Ovary (tissue), 3 donors: Measurements from ENCODE around the gene RABL3.

Experiments
- POLR2A ChIP-seq: fragments of 450-650 bp; IDR thresholded peaks from one replicate; pipeline ENCODE4 v1.6.1; 2017; ENCODE audit warnings: antibody characterized with exemption, mild to moderate bottlenecking, moderate library complexity
- TF ChIP-seq, protein P1 (sequence below), 3 donors: fragments of 450-650 bp in 2 of 3; fragments of 200-600 bp in 1 of 3; IDR thresholded peaks; one replicate each; pipeline versions ENCODE4 v1.5.1 to v1.8.0; 2016 to 2022; ENCODE audit warnings: antibody characterized with exemption in 3 of 3, mild to moderate bottlenecking in 1 of 3
- donor health status: DM: no; HTN: no; CAD: no.

DNA sequence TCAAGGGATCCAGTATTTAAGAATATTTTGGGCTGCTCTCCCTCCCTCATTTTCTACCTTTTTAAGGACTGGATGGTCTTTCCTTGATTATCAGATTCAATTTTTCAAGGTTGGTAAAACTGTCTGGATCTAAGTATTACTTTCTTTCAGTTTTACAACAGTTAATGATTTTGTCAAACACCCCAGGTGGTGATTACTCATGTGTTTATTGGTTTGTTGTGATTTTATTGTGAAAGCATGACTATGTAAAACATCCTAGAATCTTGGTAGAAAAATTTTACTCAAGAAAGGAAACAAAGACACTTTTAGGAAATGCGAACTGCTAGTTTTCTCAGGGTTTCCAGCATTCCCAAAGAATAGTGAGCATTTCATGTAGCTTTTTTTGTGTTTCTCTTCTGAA lies 7.5 kb upstream of the RABL3 start:
- TF ChIP-seq, protein P1, sequence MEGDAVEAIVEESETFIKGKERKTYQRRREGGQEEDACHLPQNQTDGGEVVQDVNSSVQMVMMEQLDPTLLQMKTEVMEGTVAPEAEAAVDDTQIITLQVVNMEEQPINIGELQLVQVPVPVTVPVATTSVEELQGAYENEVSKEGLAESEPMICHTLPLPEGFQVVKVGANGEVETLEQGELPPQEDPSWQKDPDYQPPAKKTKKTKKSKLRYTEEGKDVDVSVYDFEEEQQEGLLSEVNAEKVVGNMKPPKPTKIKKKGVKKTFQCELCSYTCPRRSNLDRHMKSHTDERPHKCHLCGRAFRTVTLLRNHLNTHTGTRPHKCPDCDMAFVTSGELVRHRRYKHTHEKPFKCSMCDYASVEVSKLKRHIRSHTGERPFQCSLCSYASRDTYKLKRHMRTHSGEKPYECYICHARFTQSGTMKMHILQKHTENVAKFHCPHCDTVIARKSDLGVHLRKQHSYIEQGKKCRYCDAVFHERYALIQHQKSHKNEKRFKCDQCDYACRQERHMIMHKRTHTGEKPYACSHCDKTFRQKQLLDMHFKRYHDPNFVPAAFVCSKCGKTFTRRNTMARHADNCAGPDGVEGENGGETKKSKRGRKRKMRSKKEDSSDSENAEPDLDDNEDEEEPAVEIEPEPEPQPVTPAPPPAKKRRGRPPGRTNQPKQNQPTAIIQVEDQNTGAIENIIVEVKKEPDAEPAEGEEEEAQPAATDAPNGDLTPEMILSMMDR (IDR thresholded peaks at IDR 0.05), result no peak
- no peak for TF ChIP-seq POLR2A
